Stimulated activated CD8-positive, alpha-beta memory T cell treated with anti-CD3 and anti-CD28 coated beads, Interleukin-4, amount 100 ng/mL, for 1 hour (primary cell): ENCODE results near the gene PTPRN2.

Experiments
- DNase-seq, 2 donors: peaks; one replicate each; pipeline ENCODE4 v3.0.0-alpha.2; 2020; ENCODE audit warnings: low read depth in 2 of 2, low spot score in 1 of 2

Gene PTPRN2

DNA sequence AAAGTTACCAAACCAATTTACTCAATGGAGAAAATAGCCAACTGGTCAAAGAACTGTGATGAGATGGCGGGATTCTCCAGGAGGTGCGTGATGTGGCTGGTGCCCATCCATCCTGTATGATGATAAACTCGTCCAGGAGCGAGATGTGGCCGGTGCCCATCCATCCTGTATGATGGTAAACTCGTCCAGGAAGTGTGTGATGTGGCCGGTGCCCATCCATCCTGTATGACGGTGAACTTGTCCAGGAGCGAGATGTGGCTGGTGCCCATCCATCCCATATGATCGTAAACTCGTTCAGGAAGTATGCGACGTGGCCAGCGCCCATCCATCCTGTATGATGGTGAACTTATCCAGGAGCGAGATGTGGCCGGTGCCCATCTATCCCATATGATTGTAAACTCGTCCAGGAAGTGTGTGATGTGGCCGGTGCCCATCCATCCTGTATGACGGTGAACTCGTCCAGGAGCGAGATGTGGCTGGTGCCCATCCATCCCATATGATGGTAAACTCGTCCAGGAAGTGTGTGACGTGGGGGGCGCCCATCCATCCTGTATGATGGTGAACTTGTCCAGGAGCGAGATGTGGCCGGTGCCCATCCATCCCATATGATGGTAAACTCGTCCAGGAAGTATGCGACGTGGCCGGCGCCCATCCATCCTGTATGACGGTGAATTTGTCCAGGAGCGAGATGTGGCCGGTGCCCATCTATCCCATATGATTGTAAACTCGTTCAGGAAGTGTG lies 754.6 kb downstream of the PTPRN2 start:
- no peak for DNase-seq

DNA sequence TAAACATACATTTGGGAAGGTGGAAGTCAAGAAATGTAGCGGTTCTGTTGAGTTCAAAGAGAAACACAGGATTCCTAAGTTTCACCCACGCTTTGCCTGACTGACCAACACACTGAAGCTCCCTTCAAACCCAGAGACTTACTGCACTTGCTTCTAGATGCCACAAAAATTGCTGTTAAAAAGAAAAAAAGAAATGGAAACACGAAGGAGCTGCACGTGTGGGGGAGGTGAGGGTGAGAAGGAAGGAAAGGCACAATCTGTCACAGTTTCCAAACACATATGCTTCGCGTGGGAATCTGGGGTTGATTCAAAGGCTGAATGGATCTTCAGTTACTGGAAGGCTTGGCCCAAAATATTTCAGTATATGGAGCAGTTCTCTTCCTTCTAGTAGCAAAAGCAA lies 755.2 kb downstream of the PTPRN2 start:
- no peak for DNase-seq

- no peak for DNase-seq
These were observed 755.6 kb downstream of the PTPRN2 start for GRCh38 chr7:157832006-157832405.

DNA sequence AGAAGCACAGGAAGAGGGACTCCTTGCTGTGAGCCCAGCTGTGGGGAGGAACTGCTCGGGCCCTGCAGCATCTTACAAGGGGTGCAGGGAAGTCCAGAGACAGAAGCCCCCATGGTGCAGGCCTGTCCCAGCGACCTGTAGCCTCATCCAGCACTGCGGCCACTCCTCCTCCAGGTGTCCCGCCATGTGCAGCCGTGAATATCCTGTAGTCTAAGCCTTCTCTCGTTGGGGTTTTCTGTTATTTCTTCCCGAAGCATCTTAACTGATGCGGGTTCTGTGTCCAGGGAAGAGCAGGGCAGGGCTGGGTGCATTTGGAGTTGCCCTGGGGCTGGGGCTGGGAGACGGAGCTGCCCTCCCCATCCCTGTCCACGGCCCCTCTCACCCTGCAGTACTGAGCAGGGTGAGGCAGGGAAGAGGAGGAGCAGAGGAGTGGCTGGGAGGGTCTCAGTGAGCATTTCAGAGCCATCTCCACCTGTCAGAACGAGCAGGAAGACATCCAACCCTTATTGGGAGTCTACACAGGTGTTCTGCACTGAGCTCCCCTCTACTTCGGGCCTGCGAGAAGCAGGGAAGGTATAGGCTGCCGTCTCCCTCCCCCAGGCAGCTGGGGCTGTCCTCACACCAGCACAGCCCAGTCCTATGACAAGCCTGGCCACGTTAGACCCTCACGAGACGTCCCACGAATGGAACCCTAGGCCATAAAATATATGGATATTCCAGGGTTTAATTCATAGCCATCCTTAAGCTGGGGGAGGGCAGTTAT lies 756.3 kb downstream of the PTPRN2 start:
- DNase-seq, result no peak

DNA sequence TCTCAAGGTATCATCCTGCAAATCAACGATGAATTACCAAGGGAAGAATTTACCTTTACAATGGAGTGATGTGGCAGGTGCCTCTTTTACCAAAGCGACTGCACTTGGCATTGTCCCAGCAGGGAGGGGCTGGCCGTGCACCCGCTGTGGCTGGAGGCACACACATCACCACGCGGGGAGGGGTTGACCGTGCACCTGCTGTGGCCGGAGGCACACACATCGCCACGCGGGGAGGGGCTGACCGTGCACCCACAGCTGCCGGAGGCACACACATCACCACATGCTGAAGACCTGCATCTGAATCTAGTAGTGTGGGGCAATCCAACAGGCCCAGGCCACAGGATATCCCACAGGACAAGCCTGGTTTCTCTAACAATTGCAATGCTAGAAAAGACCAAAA lies 757.3 kb downstream of the PTPRN2 start:
- DNase-seq, result no peak

- no peak for DNase-seq
These were observed 758.1 kb downstream of the PTPRN2 start for GRCh38 chr7:157829491-157829890.

- no peak for DNase-seq
These were observed 758.7 kb downstream of the PTPRN2 start for GRCh38 chr7:157828881-157829280.

DNA sequence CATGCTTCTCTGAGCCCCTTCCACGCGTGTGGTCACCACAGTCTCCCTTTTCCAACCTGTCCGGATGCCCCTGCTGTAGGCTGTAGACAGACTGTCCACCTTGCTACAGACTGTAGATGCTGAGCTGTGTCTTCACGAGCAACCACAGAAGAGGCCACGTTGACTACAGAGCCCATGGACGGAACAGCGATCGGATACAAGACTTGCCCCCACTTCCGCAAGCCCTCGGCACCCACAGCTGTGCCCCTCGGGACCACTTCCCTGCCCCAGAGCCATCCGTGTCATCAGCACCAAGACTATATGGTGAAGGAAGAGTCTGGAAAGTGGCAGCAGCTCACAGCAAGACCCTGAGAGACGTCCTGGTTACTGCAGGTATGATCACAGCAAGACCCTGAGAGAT lies 759.4 kb downstream of the PTPRN2 start:
- no peak for DNase-seq

- DNase-seq, result no peak
These were observed 759.8 kb downstream of the PTPRN2 start for GRCh38 chr7:157827863-157828160.

DNA sequence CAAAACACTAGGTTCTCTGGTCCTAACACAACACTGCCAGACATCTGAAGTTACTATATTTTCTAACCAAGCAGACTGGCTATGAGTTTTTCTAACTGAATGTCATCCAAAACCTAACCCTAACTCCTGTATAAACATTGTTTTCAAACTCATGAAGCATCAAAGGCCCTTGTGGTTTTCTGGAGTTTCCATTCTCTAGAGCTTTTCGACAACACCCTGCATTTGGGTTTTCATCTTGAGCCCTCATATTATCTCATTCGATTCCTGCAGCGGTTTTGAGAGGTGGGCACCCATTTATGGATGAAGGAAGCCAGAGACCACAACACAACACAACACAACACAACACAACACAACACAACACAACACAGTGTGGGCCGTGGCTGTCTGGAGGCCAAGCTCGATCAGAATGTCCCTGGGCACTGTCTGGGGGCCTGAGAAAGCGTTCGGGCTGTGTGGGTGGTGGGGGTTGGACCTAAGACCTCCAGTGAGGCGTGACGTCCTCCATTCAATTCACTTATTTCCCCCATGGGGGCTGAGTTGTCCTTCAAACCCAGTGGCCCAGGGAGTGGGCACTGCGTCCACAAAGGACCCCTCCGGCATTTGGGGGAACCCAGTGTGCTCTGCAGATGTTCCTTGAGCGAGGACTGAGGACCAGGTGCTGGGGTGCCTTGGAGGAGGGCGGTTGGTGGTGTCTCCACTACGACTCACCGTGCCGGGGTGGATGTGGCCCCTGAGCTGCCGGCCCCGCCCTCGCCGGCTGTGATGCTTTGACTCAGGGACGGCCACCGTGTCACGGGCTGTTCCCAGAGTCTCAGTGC lies 760.4 kb downstream of the PTPRN2 start:
- DNase-seq, result no peak

- no peak for DNase-seq
These were observed 761.1 kb downstream of the PTPRN2 start for GRCh38 chr7:157826566-157826965.

- DNase-seq, result no peak
These were observed 762.3 kb downstream of the PTPRN2 start for GRCh38 chr7:157825325-157825724.

GRCh38 chr7:157824819-157825121 lies 762.9 kb downstream of the PTPRN2 start:
- no peak for DNase-seq

DNA sequence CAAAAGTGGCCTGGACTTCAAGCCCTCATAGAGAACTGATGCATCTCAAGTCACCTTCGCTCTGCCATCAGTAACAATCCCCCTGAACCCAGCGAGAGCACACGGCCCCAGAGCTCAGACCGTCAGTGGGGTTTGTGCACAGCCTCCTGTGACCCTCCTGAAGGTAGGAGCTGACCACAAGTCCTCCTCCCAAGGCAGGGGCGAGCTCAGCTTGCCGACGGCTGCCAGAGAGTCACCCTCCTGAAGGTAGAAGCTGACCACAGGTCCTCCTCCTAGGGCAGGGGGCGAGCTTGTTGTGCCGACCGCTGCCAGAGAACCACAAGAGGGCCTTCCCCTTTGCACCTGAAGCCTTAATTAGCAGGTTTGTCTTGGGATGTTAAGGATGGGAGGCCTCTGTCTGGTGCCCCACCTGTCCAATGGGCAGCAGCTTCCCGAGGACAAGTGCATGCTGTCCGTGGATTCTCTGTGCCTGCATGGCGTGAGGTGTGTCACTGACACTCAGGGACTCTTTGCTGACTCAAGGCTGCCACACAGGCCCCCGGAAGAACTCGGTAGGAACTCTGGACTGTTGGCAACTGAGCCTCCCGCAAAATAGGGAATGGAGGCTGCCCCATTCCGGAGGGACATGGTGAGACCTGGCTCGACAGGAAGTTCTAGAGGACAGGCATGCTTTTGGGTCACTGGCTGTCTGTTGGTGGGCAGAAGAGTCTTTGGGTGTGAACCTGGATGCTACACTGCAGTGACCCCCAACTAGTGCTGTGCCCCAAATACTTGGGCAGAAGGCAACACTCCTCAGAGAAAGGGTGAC lies 763.4 kb downstream of the PTPRN2 start:
- no peak for DNase-seq

- no peak for DNase-seq
These were observed 765.0 kb downstream of the PTPRN2 start for GRCh38 chr7:157822688-157823031.

DNA sequence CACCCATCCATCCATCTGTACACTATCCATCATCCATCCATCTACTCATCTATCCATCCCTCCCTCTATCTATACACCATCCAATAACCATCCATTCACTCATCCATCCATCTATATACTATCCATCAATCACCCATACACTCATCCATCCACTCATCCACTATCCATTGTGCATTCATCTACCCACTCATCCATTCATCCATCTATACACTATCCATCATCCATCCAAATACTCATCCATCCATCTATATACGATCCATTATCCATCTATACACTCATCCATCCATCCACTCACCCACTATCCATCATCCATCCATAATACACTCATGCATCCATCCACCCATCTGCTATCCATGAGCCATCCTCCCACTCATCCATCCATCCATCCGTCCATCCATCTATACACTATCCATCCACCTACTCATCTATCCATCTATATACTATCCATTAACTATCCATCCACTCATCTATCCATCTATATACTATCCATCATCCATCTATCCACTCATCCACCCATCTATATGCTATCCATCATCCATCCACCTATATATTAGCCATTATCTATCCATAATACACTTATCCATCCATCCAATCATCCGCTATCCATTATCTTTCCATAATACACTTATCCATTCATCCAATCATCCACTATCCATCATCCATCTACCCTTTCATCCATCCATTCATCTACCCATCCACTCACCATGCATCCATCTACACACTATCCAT lies 765.5 kb downstream of the PTPRN2 start:
- DNase-seq, result no peak

DNA sequence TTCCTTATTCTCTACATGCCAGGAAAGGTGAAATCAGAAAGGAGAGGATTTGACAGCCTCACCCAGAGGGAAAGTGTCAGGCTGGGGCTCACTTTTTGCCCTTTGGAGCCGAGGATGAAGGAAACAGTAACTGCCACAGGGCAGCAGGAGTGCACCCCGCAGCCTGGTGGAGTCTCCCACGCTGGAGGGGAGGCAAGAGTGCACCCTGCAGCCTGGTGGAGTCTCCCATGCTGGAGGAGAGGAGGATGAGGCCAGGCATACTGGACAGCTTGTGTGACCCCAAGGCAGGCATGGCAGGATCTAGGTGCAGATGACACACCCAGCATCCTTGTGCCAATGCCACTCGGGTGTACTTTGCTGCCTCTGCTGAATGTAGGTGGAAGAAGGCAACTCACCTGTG lies 766.8 kb downstream of the PTPRN2 start:
- no peak for DNase-seq

GRCh38 chr7:157819455-157819807 lies 768.2 kb downstream of the PTPRN2 start:
- no peak for DNase-seq

DNA sequence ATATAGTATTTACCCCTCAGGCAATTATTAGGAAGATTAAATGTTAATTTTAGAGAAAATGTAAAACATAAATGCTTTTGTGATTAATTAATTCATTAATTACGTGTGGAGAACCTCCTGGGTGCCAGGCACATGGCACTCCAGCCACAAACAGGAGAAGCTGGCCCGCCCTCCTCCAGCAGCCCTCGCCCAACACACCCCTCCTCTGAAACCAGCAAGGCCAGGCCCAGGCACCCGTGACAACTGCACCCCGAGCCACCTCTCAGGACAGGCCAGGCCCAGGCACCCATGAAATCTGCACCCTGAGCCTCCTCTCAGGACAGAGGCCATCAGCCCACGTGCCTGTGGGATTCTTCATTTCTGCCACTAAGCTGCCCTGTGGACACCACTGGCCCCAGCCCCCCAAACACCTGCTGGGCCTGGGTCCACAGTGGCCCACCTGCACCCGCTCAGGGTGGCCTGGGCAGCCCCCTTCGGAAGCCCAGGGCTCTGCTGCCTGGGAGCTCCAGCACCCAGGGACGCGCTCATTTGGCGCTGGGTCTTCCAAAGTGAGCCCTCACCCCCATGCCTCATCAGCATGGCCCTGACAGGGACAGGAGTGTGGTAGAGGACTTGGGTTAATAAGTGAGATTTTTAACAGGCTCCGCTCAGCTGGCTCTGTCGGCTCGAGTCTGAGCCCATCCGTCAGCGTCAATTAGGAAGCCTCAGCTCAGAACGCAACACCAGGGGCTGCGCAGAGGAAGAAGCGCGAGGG lies 768.7 kb downstream of the PTPRN2 start:
- no peak for DNase-seq
